H1 (cell line): ENCODE results near the gene TPMT. TPM values are rescaled to one million over a fixed set of nuclear protein-coding genes. Genes with fewer than 3 reads are reported as not detected.

Source experiments
- ASH2L ChIP-seq: fragments of 200-600, 300-600 bp; sonication (generic); IDR thresholded peaks from one replicate; pipeline ENCODE4 v1.7.1; 2017; ENCODE audit warnings: low read length
- CHD2 ChIP-seq: IDR thresholded peaks from 2 replicates; pipeline ENCODE4 v1.6.1; 2012; ENCODE audit warnings: low read length, improper control_type of control experiment
- NRF1 ChIP-seq: IDR thresholded peaks from 2 replicates; pipeline ENCODE4 v1.6.1; 2011; ENCODE audit warnings: mild to moderate bottlenecking, low read depth, low read length, improper control_type of control experiment
- polyA plus RNA-seq, 7 experiments: library from polyadenylated mRNA; depleted of rRNA in 3 of 7; stranded (reverse) in 5 of 7; unstranded in 2 of 7; fragments of >200 nt in 5 of 7; fragments of 200-250 nt in 2 of 7; gene quantifications; 1 replicate in 5 of 7; 2 replicates in 1 of 7; 4 replicates in 1 of 7; pipeline versions ENCODE4 v1.2.1 to v1.2.3, GENCODE V29; 2011 to 2013; ENCODE audit warnings: missing spikeins in 2 of 7, mixed read lengths in 2 of 7
- total RNA-seq: library from RNA; stranded (reverse); fragmentation: NEBNext Ultra II Directional; extraction: Animal tissue kit (Norgen Biotek cat#: 25700); gene quantifications from 2 replicates; pipeline ENCODE4 v1.2.1, GENCODE V29; 2021
- TF ChIP-seq, protein P1 (sequence below): fragments of 300-600 bp; sonication (generic); IDR thresholded peaks from 2 replicates; pipeline ENCODE4 v1.7.1; 2012; ENCODE audit warnings: low read length, moderate library complexity, mild to moderate bottlenecking, inconsistent platforms; ENCODE audit not compliant: insufficient replicate concordance

TPMT gene
- total and polyA plus RNA-seq, 2 of the 8 experiments (the other 6 are each of a cell fraction or from before 2014, with no cell fraction given): 12.3 to 17.2 TPM

- TF ChIP-seq, protein P1, sequence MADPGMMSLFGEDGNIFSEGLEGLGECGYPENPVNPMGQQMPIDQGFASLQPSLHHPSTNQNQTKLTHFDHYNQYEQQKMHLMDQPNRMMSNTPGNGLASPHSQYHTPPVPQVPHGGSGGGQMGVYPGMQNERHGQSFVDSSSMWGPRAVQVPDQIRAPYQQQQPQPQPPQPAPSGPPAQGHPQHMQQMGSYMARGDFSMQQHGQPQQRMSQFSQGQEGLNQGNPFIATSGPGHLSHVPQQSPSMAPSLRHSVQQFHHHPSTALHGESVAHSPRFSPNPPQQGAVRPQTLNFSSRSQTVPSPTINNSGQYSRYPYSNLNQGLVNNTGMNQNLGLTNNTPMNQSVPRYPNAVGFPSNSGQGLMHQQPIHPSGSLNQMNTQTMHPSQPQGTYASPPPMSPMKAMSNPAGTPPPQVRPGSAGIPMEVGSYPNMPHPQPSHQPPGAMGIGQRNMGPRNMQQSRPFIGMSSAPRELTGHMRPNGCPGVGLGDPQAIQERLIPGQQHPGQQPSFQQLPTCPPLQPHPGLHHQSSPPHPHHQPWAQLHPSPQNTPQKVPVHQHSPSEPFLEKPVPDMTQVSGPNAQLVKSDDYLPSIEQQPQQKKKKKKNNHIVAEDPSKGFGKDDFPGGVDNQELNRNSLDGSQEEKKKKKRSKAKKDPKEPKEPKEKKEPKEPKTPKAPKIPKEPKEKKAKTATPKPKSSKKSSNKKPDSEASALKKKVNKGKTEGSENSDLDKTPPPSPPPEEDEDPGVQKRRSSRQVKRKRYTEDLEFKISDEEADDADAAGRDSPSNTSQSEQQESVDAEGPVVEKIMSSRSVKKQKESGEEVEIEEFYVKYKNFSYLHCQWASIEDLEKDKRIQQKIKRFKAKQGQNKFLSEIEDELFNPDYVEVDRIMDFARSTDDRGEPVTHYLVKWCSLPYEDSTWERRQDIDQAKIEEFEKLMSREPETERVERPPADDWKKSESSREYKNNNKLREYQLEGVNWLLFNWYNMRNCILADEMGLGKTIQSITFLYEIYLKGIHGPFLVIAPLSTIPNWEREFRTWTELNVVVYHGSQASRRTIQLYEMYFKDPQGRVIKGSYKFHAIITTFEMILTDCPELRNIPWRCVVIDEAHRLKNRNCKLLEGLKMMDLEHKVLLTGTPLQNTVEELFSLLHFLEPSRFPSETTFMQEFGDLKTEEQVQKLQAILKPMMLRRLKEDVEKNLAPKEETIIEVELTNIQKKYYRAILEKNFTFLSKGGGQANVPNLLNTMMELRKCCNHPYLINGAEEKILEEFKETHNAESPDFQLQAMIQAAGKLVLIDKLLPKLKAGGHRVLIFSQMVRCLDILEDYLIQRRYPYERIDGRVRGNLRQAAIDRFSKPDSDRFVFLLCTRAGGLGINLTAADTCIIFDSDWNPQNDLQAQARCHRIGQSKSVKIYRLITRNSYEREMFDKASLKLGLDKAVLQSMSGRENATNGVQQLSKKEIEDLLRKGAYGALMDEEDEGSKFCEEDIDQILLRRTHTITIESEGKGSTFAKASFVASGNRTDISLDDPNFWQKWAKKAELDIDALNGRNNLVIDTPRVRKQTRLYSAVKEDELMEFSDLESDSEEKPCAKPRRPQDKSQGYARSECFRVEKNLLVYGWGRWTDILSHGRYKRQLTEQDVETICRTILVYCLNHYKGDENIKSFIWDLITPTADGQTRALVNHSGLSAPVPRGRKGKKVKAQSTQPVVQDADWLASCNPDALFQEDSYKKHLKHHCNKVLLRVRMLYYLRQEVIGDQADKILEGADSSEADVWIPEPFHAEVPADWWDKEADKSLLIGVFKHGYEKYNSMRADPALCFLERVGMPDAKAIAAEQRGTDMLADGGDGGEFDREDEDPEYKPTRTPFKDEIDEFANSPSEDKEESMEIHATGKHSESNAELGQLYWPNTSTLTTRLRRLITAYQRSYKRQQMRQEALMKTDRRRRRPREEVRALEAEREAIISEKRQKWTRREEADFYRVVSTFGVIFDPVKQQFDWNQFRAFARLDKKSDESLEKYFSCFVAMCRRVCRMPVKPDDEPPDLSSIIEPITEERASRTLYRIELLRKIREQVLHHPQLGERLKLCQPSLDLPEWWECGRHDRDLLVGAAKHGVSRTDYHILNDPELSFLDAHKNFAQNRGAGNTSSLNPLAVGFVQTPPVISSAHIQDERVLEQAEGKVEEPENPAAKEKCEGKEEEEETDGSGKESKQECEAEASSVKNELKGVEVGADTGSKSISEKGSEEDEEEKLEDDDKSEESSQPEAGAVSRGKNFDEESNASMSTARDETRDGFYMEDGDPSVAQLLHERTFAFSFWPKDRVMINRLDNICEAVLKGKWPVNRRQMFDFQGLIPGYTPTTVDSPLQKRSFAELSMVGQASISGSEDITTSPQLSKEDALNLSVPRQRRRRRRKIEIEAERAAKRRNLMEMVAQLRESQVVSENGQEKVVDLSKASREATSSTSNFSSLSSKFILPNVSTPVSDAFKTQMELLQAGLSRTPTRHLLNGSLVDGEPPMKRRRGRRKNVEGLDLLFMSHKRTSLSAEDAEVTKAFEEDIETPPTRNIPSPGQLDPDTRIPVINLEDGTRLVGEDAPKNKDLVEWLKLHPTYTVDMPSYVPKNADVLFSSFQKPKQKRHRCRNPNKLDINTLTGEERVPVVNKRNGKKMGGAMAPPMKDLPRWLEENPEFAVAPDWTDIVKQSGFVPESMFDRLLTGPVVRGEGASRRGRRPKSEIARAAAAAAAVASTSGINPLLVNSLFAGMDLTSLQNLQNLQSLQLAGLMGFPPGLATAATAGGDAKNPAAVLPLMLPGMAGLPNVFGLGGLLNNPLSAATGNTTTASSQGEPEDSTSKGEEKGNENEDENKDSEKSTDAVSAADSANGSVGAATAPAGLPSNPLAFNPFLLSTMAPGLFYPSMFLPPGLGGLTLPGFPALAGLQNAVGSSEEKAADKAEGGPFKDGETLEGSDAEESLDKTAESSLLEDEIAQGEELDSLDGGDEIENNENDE: no peak
- TF ChIP-seq NRF1 (no peak), CHD2 (no peak), ASH2L (no peak)
Measured at GRCh38 chr6:18081025-18081668, 73.7 kb downstream of the TPMT start (continued).
